ENCODE measurements around the gene SORBS1.
A peak's percentile ranks its signal among the peaks of the same experiment; 100 is the strongest.
"Not testable (repeated sequence)": the region's sequence is repeated elsewhere in the genome, so short reads cannot be mapped to it uniquely, and the experiment has no call there.

Gene SORBS1

DNA sequence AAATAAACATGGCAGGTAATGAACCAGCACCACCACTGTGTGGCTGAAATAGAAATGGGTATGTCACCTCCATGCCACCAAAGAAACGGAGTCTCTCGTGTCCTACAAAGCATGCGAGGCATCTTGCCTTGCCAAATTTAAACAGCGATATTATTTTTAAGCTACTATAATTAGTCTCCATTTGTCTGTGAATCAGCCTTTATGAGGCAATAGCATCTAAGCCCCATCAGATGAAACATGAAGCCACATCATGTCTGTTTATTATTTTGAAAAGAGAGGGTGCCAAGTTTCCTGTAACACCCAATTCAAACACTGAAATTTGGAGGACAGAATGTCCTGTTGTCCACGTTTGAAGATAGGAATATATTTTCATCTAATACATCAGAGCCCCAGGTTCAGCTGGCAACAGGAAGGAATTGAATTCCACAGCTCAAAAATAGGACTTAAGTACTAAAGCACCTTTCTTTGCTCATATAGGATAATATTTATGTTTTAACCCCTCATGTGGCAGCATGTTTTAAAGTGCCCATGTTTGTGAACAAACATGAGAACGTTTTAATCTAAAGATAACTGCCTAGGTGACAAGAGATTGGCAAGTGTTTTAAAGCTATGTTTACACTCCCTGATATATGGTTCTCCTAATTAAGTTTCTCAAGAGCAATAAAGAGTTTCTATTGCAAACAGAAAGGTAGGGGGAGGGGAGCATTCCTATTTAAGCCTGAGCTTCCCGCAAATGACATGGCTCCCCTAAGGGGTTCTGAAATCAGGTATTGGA lies 86.8 kb downstream of the SORBS1 start:
- DNase-seq (ENCODE audit: low read depth in 2 of 2): peak; percentile 72
- TF ChIP-seq, protein P1, sequence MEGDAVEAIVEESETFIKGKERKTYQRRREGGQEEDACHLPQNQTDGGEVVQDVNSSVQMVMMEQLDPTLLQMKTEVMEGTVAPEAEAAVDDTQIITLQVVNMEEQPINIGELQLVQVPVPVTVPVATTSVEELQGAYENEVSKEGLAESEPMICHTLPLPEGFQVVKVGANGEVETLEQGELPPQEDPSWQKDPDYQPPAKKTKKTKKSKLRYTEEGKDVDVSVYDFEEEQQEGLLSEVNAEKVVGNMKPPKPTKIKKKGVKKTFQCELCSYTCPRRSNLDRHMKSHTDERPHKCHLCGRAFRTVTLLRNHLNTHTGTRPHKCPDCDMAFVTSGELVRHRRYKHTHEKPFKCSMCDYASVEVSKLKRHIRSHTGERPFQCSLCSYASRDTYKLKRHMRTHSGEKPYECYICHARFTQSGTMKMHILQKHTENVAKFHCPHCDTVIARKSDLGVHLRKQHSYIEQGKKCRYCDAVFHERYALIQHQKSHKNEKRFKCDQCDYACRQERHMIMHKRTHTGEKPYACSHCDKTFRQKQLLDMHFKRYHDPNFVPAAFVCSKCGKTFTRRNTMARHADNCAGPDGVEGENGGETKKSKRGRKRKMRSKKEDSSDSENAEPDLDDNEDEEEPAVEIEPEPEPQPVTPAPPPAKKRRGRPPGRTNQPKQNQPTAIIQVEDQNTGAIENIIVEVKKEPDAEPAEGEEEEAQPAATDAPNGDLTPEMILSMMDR (IDR thresholded peaks at IDR 0.05; ENCODE audit: low read depth, low read length): no peak

DNA sequence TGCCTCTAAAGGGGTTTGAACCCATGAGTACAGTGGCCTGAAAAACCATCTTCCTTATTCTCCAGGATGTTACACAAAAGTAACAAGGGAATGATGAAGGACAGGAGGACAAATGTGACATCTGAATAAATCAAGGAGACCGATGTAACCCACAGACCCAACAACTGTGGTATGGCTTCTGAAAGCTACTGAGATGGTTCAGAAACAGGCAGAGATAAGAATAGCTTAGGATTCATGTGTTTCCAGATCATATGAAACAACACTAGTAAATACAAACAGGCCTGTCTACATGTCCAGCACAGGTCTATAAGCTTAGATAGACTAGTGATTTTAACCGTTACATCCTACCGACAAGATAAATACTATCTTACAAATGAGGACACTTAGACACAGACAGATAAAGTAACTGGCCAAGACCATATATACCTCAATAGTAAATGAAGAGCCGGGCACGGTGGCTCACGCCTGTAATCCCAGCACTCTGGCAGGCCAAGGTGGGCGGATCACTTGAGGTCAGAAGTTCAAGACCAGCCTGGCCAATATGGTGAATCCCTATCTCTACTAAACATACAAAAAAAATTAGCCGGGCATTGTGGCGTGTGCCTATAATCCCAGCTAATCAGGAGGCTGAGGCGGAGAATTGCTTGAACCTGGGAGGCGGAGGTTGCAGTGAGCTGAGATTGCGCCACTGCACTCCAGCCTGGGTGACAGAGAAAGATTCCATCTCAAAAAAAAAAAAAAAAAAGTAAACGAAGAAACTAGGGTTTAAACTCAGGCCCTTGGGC lies 88.7 kb downstream of the SORBS1 start:
- DNase-seq (ENCODE audit: low read depth in 2 of 2): no peak
- H3K4me3 ChIP-seq (replicated peaks in 1 of 2; ENCODE audit: low read depth in 2 of 2, low read length in 2 of 2): no peak overlapping the region
- TF ChIP-seq, protein P1 (IDR thresholded peaks at IDR 0.05; ENCODE audit: low read depth, low read length): no peak

More for the DNA sequence above, 86.8 kb downstream of the SORBS1 start:
- no peak overlapping the region for H3K4me3 ChIP-seq (replicated peaks in 1 of 2; ENCODE audit: low read depth in 2 of 2, low read length in 2 of 2)

- TF ChIP-seq, protein P1 (IDR thresholded peaks at IDR 0.05; ENCODE audit: low read depth, low read length): no peak
These were observed 91.5 kb downstream of the SORBS1 start for GRCh38 chr10:95469676-95470075.

DNA sequence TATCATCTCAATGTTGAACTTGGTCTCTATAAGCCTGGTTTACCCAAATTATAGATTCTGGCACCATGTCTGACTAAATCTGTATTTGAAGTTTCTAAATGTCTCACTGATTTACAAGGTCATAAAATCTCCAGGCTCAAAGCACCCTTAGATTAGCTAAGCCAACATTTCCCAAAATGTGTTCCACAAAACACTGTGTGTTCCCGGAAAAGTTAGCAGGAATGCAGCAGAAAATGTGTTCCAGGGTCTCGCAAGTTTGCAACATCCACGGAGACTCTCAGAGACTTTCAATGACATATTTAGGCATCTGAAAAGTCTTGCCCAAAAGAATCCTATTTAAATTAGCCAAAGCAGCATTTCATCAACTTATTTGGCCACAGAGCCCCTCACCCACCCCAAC lies 91.9 kb downstream of the SORBS1 start:
- H3K4me3 ChIP-seq (replicated peaks in 1 of 2; ENCODE audit: low read depth in 2 of 2, low read length in 2 of 2): no peak overlapping the region
- DNase-seq (ENCODE audit: low read depth in 2 of 2): no peak
- TF ChIP-seq, protein P1 (IDR thresholded peaks at IDR 0.05; ENCODE audit: low read depth, low read length): no peak

More at GRCh38 chr10:95469676-95470075, 91.5 kb downstream of the SORBS1 start:
- DNase-seq (ENCODE audit: low read depth in 2 of 2): no peak
- H3K4me3 ChIP-seq (replicated peaks in 1 of 2; ENCODE audit: low read depth in 2 of 2, low read length in 2 of 2): no peak overlapping the region

DNA sequence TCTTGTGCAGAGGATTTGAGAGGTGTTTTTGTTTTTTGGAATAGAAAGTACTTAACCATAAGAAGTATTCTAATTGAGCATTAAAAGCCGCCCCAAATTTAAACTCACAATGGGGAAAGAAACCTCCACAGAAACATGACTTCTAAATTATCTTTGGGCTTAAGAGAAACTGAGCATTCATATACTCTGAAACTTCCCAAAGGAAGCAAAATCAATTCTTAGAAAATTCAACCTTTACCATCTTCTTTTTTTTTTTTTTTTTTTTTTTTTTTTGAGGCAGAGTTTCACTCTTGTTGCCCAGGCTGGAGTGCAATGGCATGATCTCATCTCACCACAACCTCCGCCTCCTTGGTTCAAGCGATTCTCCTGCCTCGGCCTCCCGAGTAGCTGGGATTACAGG lies 93.5 kb downstream of the SORBS1 start:
- H3K4me3 ChIP-seq (replicated peaks in 1 of 2; ENCODE audit: low read depth in 2 of 2, low read length in 2 of 2); DNase-seq (ENCODE audit: low read depth in 2 of 2): not testable (repeated sequence)

DNA sequence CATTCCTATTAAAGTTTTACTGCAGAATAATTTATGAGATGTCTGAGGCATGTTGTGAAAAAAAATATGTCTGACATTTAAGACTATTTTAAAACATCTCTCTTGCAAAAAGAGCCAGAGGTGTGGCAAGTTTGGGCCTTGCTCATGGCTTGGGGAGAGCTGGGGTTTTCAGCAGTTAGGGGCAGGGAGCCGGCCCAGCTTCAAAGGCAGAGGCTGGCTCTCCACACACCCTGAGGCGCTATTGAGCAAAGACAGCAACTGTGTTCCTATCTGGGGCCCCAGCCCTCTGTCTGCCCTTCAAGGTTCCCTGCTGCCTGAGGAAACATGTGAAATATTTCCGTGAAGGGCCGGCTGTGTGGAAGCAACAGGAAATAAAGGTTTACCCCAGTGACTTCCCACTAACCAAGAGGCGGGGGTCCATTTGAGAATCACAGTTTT lies 94.0 kb downstream of the SORBS1 start:
- no peak overlapping the region for H3K4me3 ChIP-seq (replicated peaks in 1 of 2; ENCODE audit: low read depth in 2 of 2, low read length in 2 of 2)
- DNase-seq (ENCODE audit: low read depth in 2 of 2): peak in 1 of 2 donors; percentile 68
- TF ChIP-seq, protein P1 (IDR thresholded peaks at IDR 0.05; ENCODE audit: low read depth, low read length): no peak

GRCh38 chr10:95466436-95466835 lies 94.7 kb downstream of the SORBS1 start:
- TF ChIP-seq, protein P1 (IDR thresholded peaks at IDR 0.05; ENCODE audit: low read depth, low read length): no peak
- H3K4me3 ChIP-seq (replicated peaks in 1 of 2; ENCODE audit: low read depth in 2 of 2, low read length in 2 of 2): no peak overlapping the region
- no peak for DNase-seq (ENCODE audit: low read depth in 2 of 2)

Data from cardiac fibroblast (primary cell).